Measurements from ENCODE around the gene RMDN2.

GRCh38 chr2:37890893-37891495, 34.1 kb upstream of the RMDN2 start:
- peak; percentile 90 for TF ChIP-seq CTCF (conservative IDR thresholded peaks at IDR 0.05)
- TF ChIP-seq EZH2 (IDR thresholded peaks at IDR 0.05; ENCODE audit: low read depth), result no peak
